Activated CD8-positive, alpha-beta T cell treated with anti-CD3 and anti-CD28 coated beads for 36 hours (primary cell): ENCODE results near the gene C11orf98. TPM values are rescaled to one million over a fixed set of nuclear protein-coding genes. Genes with fewer than 3 reads are reported as not detected.
A peak's percentile ranks its signal among the peaks of the same experiment; 100 is the strongest.
"Not testable (repeated sequence)": the region's sequence is repeated elsewhere in the genome, so short reads cannot be mapped to it uniquely, and the experiment has no call there.

Experiments
- ATAC-seq: fragments of 200-7000 bp; cut with Tn5 transposase; one replicate; pipeline ENCODE4 v1.10.0; 2021; ENCODE audit warnings: mild to moderate bottlenecking, moderate library complexity
- CTCF ChIA-PET: fragments of 350-600 bp; sonication (Branson Sonifier 250); formaldehyde crosslinking; loops from one replicate; lab custom pipeline; 2021; ENCODE audit warnings: antibody characterized with exemption; lab: Charles Lee
- POLR2A ChIA-PET: fragments of 350-600 bp; sonication (Branson Sonifier 250); formaldehyde crosslinking; loops from one replicate; lab custom pipeline; 2021; ENCODE audit warnings: antibody characterized with exemption; lab: Charles Lee
- DNase-seq: peaks from one replicate; pipeline ENCODE4 v3.0.0-alpha.2; 2020
- H3K27ac Mint-ChIP-seq: one replicate; pipeline ENCODE4 v1.8.0; 2021; ENCODE audit warnings: mild to moderate bottlenecking, mixed read lengths
- H3K27me3 Mint-ChIP-seq: one replicate; pipeline ENCODE4 v1.8.0; 2021; ENCODE audit warnings: mixed read lengths
- H3K36me3 Mint-ChIP-seq: one replicate; pipeline ENCODE4 v1.8.0; 2021; ENCODE audit warnings: low read depth, mixed read lengths
- H3K4me1 Mint-ChIP-seq: one replicate; pipeline ENCODE4 v1.8.0; 2021; ENCODE audit warnings: low read depth, mixed read lengths
- H3K4me3 Mint-ChIP-seq: one replicate; pipeline ENCODE4 v1.8.0; 2021; ENCODE audit warnings: mild to moderate bottlenecking, moderate library complexity, mixed read lengths
- H3K9me3 Mint-ChIP-seq: one replicate; pipeline ENCODE4 v1.8.0; 2021; ENCODE audit warnings: mixed read lengths
- intact Hi-C: fragments of 100-400 bp; cut with micrococcal nuclease; formaldehyde crosslinking; loops from one replicate; pipeline ENCODE4 v1.10.0; 2022
- total RNA-seq, 2 experiments: library from RNA; stranded (reverse); gene quantifications; one replicate each; pipeline ENCODE4 v1.2.3, GENCODE V29; 2021
- TF ChIP-seq, protein P1 (sequence below): fragments of 200-600 bp; IDR thresholded peaks from one replicate; pipeline ENCODE4 v1.8.0; 2022; ENCODE audit warnings: antibody characterized with exemption, mild to moderate bottlenecking

The C11orf98 gene
- total RNA-seq, 2 experiments from 2014 or later, result 108 TPM

DNA sequence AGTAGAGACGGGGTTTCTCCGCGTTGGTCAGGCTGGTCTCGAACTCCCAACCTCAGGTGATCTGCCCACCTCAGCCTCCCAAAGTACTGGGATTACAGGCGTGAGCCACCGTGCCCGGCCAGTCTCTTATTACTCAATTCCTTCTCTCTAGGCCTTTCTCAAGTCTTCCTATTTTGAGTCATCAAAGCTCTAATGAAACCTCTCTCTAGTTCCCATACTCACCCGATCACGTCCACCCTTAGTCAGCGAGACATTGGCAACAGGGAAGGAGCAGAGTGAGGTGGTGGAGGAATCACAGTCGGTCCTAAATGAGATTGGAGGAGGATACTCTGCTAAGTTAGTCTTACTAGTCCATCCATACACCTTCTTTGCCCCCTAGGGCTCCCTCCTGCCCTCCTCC lies 37.2 kb upstream of the C11orf98 start:
- intact Hi-C loops, result no loop called here
- CTCF ChIA-PET, result interaction anchor here (1.1 to 2.5 kb wide), 4 partner anchors 8 to 278 kb away, joined by 3 to 16 read pairs (median 4); partner anchors contain the start of gene TTC9C
- no peak for DNase-seq
- Mint-ChIP-seq H3K4me3 (no peak overlapping the region), H3K27ac (no peak overlapping the region), H3K27me3 (no peaks in the 10 kb centered on the region), H3K9me3 (no peaks in the 10 kb centered on the region), H3K36me3 (peaks cover 24% of the 10 kb centered on the region), H3K4me1 (peaks cover 17% of the 10 kb centered on the region)
- no peak for ATAC-seq
- TF ChIP-seq, protein P1, sequence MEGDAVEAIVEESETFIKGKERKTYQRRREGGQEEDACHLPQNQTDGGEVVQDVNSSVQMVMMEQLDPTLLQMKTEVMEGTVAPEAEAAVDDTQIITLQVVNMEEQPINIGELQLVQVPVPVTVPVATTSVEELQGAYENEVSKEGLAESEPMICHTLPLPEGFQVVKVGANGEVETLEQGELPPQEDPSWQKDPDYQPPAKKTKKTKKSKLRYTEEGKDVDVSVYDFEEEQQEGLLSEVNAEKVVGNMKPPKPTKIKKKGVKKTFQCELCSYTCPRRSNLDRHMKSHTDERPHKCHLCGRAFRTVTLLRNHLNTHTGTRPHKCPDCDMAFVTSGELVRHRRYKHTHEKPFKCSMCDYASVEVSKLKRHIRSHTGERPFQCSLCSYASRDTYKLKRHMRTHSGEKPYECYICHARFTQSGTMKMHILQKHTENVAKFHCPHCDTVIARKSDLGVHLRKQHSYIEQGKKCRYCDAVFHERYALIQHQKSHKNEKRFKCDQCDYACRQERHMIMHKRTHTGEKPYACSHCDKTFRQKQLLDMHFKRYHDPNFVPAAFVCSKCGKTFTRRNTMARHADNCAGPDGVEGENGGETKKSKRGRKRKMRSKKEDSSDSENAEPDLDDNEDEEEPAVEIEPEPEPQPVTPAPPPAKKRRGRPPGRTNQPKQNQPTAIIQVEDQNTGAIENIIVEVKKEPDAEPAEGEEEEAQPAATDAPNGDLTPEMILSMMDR, result no peak
- POLR2A ChIA-PET, result interaction anchor here (0.7 to 1.8 kb wide), 3 partner anchors 12 to 38 kb away, joined by 3 to 5 read pairs (median 3); partner anchors contain the start of gene C11orf98

DNA sequence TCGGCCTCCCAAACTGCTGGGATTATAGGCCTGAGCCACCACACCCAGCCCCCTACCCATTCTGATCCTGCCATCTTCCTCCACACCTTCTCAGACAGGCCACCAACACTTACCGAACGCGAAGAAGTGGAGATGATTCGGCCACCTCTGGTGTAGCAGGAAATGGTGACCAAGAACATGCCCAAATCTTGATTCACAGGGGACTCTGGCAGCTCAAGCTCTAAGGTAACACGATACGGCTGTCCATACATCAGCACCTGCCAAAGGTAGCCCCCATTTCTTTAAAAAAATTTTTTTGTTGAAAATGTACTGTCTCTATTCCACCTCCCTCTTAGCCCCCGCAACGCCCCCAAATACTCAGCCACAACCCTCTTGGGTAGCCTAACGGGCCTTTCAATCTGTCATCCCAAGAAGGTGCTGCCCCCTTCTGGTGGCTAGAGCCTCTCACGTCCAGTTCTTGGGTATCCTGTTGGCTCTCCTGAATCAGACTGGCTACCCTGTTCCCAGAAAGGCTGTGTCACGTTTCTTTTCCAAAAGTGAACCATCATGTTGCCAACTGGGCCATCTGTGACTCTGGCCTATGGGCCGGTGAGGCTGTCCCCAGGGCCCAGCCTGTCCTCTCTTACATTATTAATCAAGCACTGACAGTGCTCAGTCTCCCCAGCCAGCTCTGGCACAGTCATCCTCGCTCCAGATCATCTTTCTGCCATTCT lies 29.6 kb upstream of the C11orf98 start:
- ChIA-PET CTCF (interaction anchor here (0.5 to 6.9 kb wide), 50 partner anchors 9 to 321 kb away, joined by 3 to 79 read pairs (median 4); partner anchors contain the start of genes B3GAT3, C11orf98, CSKMT and GANAB), POLR2A (interaction anchor here (0.8 to 2.5 kb wide), 7 partner anchors 11 to 102 kb away, joined by 3 to 9 read pairs (median 4); partner anchors contain the start of genes C11orf98, CSKMT and TMEM223)
- ATAC-seq, result peak; percentile 84
- peaks cover 7% of the 10 kb centered on the region for H3K4me1 Mint-ChIP-seq
- peak; percentile 87 for DNase-seq
- H3K27me3 Mint-ChIP-seq, result no peaks in the 10 kb centered on the region
- intact Hi-C loops, result no loop called here
- no peak overlapping the region for H3K4me3 Mint-ChIP-seq
- no peak overlapping the region for H3K27ac Mint-ChIP-seq
- H3K9me3 Mint-ChIP-seq, result no peaks in the 10 kb centered on the region
- peaks cover 28% of the 10 kb centered on the region for H3K36me3 Mint-ChIP-seq
- TF ChIP-seq, protein P1, result peak; percentile 92

DNA sequence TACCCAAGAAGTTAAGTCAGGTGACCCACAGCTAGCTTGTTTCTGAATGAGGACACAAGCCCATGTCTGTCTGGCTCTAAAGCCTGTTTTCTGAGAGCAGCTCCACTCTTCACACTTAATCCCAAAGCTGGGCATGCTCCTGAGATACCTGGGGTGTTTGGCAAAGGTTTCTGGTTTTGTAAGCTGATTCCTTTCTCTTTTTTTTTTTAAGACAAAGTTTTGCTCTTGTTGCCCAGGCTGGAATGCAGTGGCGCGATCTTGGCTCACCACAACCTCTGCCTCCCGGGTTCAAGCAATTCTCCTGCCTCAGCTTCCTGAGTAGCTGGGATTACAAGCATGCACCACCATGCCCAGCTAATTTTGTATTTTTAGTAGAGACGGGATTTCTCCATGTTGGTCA lies 28.6 kb upstream of the C11orf98 start:
- DNase-seq, H3K4me3 Mint-ChIP-seq, ATAC-seq, H3K27ac Mint-ChIP-seq, intact Hi-C loops, H3K27me3 Mint-ChIP-seq, H3K9me3 Mint-ChIP-seq, H3K4me1 Mint-ChIP-seq: not testable (repeated sequence)
- ChIA-PET CTCF (interaction anchor here (0.8 to 6.9 kb wide), 29 partner anchors 10 to 309 kb away, joined by 3 to 79 read pairs (median 4); partner anchors contain the start of genes B3GAT3, C11orf98, CSKMT and GANAB), POLR2A (interaction anchor here (0.8 to 2.5 kb wide), 5 partner anchors 12 to 101 kb away, joined by 3 to 9 read pairs (median 4); partner anchors contain the start of genes C11orf98 and CSKMT)
- H3K36me3 Mint-ChIP-seq, result peaks cover 27% of the 10 kb centered on the region

DNA sequence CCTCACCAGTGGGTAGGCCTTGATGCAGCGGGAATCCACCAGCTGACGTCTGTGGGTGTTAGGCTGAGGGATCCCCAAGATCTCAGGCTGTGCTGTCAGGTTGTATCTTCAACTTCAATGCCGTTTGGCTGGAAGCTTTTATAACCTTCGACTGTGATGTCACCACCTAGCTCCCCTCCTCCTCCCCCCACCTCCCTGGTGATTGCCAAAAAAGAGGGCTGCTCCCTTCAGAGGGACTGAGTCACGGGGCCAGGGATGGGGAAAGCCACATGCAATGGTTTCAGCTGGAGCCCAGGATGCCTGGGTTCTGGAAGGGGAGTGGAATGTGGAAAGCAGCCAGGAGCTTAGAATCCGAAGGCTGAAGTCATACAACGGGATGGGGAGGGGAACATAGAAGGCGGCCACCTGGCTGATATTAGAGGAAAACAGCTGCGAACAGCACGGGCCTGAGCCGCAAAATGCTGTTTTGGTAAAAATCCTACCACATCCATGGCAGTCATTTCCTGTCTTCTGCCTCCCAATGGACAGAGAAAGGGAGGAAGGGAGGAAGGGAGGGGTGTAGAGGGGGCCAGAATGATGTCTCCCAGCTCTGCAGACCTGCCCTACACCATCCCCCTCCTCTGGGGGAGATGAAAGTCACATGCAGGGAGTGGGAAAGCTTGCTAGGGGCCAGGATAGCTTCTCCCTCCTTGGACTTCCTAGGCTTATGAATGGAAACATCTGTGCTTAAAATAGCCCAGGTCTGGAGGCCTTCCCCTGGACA lies 24.6 kb upstream of the C11orf98 start, which contains the start of gene LRRN4CL:
LRRN4CL (minus strand) TSS at position 110 of the 763 bp plus-strand sequence. CDS start 1,022 bp downstream, outside the sequence.
- H3K4me3 Mint-ChIP-seq, result no peak within 1 kb of the TSS
- no peak for DNase-seq
- POLR2A ChIA-PET, result interaction anchor here (0.8 to 2.9 kb wide), 8 partner anchors 9 to 25 kb away, joined by 3 to 8 read pairs (median 3); partner anchors contain the start of genes C11orf98, CSKMT, LBHD1 and UQCC3
- CTCF ChIA-PET, result interaction anchor here (0.8 to 6.9 kb wide), 3 partner anchors 8 to 295 kb away, joined by 3 to 79 read pairs (median 4); partner anchors contain the start of gene UBXN1
- intact Hi-C loops, result no loop called here
- peaks cover 11% of the 10 kb centered on the region for H3K27me3 Mint-ChIP-seq
- no peaks in the 10 kb centered on the region for H3K9me3 Mint-ChIP-seq
- H3K27ac Mint-ChIP-seq, result no peak within 1 kb of the TSS
- ATAC-seq, result no peak
- TF ChIP-seq, protein P1, result no peak
- peaks cover 23% of the 10 kb centered on the region for H3K36me3 Mint-ChIP-seq
- H3K4me1 Mint-ChIP-seq, result peaks cover 3% of the 10 kb centered on the region

DNA sequence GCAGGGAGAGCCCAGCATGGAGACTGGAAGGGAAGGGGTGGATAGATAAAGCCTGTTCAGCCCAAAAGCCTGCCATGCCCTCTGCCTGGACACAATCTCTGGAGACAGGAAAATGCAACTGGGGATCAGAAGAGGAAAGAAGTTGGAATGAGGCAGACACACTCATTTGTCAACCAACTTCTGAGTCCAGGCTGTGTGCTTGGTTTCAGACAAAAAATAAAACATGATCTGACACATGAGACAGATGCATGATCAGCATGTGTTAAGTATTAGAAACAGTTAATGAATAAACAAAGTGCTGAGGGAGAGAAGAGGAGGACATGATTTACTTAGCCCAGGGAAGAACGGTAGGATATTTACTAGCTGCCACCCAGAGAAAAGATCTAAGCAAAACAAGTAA lies 23.5 kb upstream of the C11orf98 start:
- TF ChIP-seq, protein P1, result no peak
- Mint-ChIP-seq H3K9me3 (no peaks in the 10 kb centered on the region), H3K36me3 (peaks cover 20% of the 10 kb centered on the region), H3K27ac (no peak overlapping the region), H3K4me1 (no peaks in the 10 kb centered on the region), H3K4me3 (no peak overlapping the region), H3K27me3 (peaks cover 11% of the 10 kb centered on the region)
- no peak for ATAC-seq
- intact Hi-C loops, result no loop called here
- ChIA-PET CTCF (interaction anchor here (1.0 to 1.4 kb wide), 4 partner anchors 12 to 294 kb away, joined by 3 to 4 read pairs (median 4); partner anchors contain the start of gene UQCC3), POLR2A (interaction anchor here (1.5 to 1.8 kb wide), 2 partner anchors 13 to 24 kb away, joined by 3 to 8 read pairs; partner anchors contain the start of genes C11orf98 and CSKMT)
- no peak for DNase-seq
